NCI-H146 treated with DMSO at 0.1 percent for 48 hours (cell line): ENCODE measurements around the gene GLB1L.
A peak's percentile ranks its signal among the peaks of the same experiment; 100 is the strongest.
"Not testable (repeated sequence)": the region's sequence is repeated elsewhere in the genome, so short reads cannot be mapped to it uniquely, and the experiment has no call there.

ENCODE experiments used
- DNase-seq: peaks from one replicate; lab custom pipeline; 2025; ENCODE audit not compliant: unreplicated experiment; lab: John Stamatoyannopoulos, UW

The GLB1L gene

GRCh38 chr2:219281588-219281987 is 36.3 kb upstream of the GLB1L start:
- no peak for DNase-seq

GRCh38 chr2:219280651-219281050 is 35.4 kb upstream of the GLB1L start:
- no peak for DNase-seq

- no peak for DNase-seq
Observed at GRCh38 chr2:219279916-219280516, 34.8 kb upstream of the GLB1L start.

GRCh38 chr2:219279151-219279915 is 34.1 kb upstream of the GLB1L start, which contains the start of gene DNAJB2:
DNAJB2 (plus strand) TSS chr2:219279366; CDS start chr2:219279834, 468 bp downstream.
- peak; percentile 81 for DNase-seq

- no peak for DNase-seq
Observed at GRCh38 chr2:219278655-219279150, 33.5 kb upstream of the GLB1L start.

- peak; percentile 53 for DNase-seq
Observed at GRCh38 chr2:219277703-219278654, 32.7 kb upstream of the GLB1L start.

- DNase-seq, result no peak
Observed at GRCh38 chr2:219274361-219274921, 29.2 kb upstream of the GLB1L start.

GRCh38 chr2:219273937-219274336 is 28.7 kb upstream of the GLB1L start:
- no peak for DNase-seq

GRCh38 chr2:219272995-219273394 is 27.8 kb upstream of the GLB1L start:
- DNase-seq, result no peak

GRCh38 chr2:219272356-219272755 is 27.1 kb upstream of the GLB1L start:
- no peak for DNase-seq

GRCh38 chr2:219271021-219271420 is 25.8 kb upstream of the GLB1L start:
- DNase-seq, result no peak

- no peak for DNase-seq
Observed at GRCh38 chr2:219270055-219270372, 24.8 kb upstream of the GLB1L start.

GRCh38 chr2:219269362-219270054 is 24.3 kb upstream of the GLB1L start:
- DNase-seq, result no peak

- DNase-seq, result no peak
Observed at GRCh38 chr2:219268294-219268693, 23.1 kb upstream of the GLB1L start.

- DNase-seq, result no peak
Observed at GRCh38 chr2:219266886-219267285, 21.6 kb upstream of the GLB1L start.

- DNase-seq, result no peak
Observed at GRCh38 chr2:219266232-219266631, 21.0 kb upstream of the GLB1L start.

GRCh38 chr2:219261024-219261855 is 16.0 kb upstream of the GLB1L start:
- DNase-seq, result no peak

GRCh38 chr2:219258942-219259341 is 13.7 kb upstream of the GLB1L start:
- DNase-seq, result not testable (repeated sequence)

- no peak for DNase-seq
Observed at GRCh38 chr2:219254590-219255201, 9.5 kb upstream of the GLB1L start.
